Tibial nerve (tissue), 4 donors: ENCODE measurements around the gene ATXN7L1. TPM values are rescaled to one million over a fixed set of nuclear protein-coding genes. Genes with fewer than 3 reads are reported as not detected.

Experiments
- DNase-seq, 2 donors: peaks; one replicate each; pipeline ENCODE4 v3.0.0-alpha.2; 2019; ENCODE audit warnings: low spot score in 2 of 2
- H3K27ac ChIP-seq, 4 donors: fragments of 200-600 bp; sonication (generic) in 3 of 4; one replicate each; pipeline ENCODE4 v1.5.1; 2017 to 2019; ENCODE audit warnings: mild to moderate bottlenecking in 1 of 4
- H3K27me3 ChIP-seq, 2 donors: fragments of 200-600 bp; sonication (generic) in 1 of 2; one replicate each; pipeline versions ENCODE4 v1.5.1 to v1.6.0; 2017 to 2019
- H3K36me3 ChIP-seq, 3 donors: fragments of 200-600 bp; sonication (generic); one replicate each; pipeline ENCODE4 v1.5.1; 2018 to 2019
- H3K4me1 ChIP-seq, 4 donors: fragments of 200-600 bp; sonication (generic) in 3 of 4; one replicate each; pipeline ENCODE4 v1.5.1; 2017 to 2019
- H3K4me3 ChIP-seq, 4 donors: fragments of 200-600 bp; sonication (generic) in 3 of 4; one replicate each; pipeline ENCODE4 v1.5.1; 2017 to 2019; ENCODE audit warnings: mild to moderate bottlenecking in 1 of 4, moderate library complexity in 1 of 4
- H3K9me3 ChIP-seq, 4 donors: fragments of 200-600 bp; sonication (generic) in 3 of 4; one replicate each; pipeline ENCODE4 v1.5.1; 2017 to 2019
- CTCF ChIP-seq, 5 experiments: fragments of 200-600 bp in 3 of 5; fragments of 450-650 bp in 2 of 5; sonication (generic) in 3 of 5; IDR thresholded peaks; one replicate each; pipeline ENCODE4 v1.5.1; 2016 to 2019; ENCODE audit warnings: antibody characterized with exemption in 5 of 5, mild to moderate bottlenecking in 3 of 5, moderate library complexity in 2 of 5
- EP300 ChIP-seq, 2 donors: sonication (generic); formaldehyde crosslinking; IDR thresholded peaks; one replicate each; pipeline ENCODE4 v1.6.1; 2017; ENCODE audit warnings: antibody characterized with exemption in 2 of 2, mild to moderate bottlenecking in 1 of 2
- POLR2A ChIP-seq, 2 donors: fragments of 450-650 bp; IDR thresholded peaks; one replicate each; pipeline ENCODE4 v1.6.1; 2017; ENCODE audit warnings: antibody characterized with exemption in 2 of 2, mild to moderate bottlenecking in 2 of 2, moderate library complexity in 2 of 2
- WGBS, 2 donors: methylation state at CpG; one replicate each; pipeline ENCODE4 v1.1.5; 2018; 5-methylcytosine and 5-hydroxymethylcytosine counted together
- total RNA-seq, 4 donors: library from RNA; depleted of rRNA; stranded (reverse); fragments of >200 nt; gene quantifications; one replicate each; pipeline ENCODE4 v1.1.0, GENCODE V29; 2016

ATXN7L1 gene
- total RNA-seq, 4 donors from 2014 or later = 14.6 to 22.5 (median 19.1) TPM

- Histone ChIP-seq H3K27me3 (no peaks in the 10 kb centered on the region), H3K9me3 (no peaks in the 10 kb centered on the region), H3K36me3 (peaks cover 0 to 9% (median 0%) of the 10 kb centered on the region in 3 donors), H3K27ac (no peak overlapping the region), H3K4me1 (no peaks in the 10 kb centered on the region), H3K4me3 (no peak overlapping the region)
- no peak for DNase-seq
- no peak for TF ChIP-seq CTCF (IDR thresholded peaks at IDR 0.05)
- TF ChIP-seq EP300 (IDR thresholded peaks at IDR 0.05) = no peak
- TF ChIP-seq POLR2A (IDR thresholded peaks at IDR 0.05) = no peak
- WGBS, 2 donors = 89 to 92% methylated on average over 2 of the region's 2 CpGs
Measured at GRCh38 chr7:105863876-105864275, 12.5 kb downstream of the ATXN7L1 start.

GRCh38 chr7:105862770-105863169 lies 13.6 kb downstream of the ATXN7L1 start:
- Histone ChIP-seq H3K4me3 (no peak overlapping the region), H3K9me3 (no peaks in the 10 kb centered on the region), H3K36me3 (peaks cover 0 to 6% (median 0%) of the 10 kb centered on the region in 3 donors), H3K27ac (no peak overlapping the region), H3K27me3 (no peaks in the 10 kb centered on the region), H3K4me1 (no peaks in the 10 kb centered on the region)
- DNase-seq = no peak
- 92% methylated on average over 4 of the region's 4 CpGs for WGBS, 2 donors
- TF ChIP-seq EP300 (IDR thresholded peaks at IDR 0.05) = no peak
- no peak for TF ChIP-seq POLR2A (IDR thresholded peaks at IDR 0.05)
- no peak for TF ChIP-seq CTCF (IDR thresholded peaks at IDR 0.05)

- no peaks in the 10 kb centered on the region for H3K4me1 ChIP-seq
- no peaks in the 10 kb centered on the region for H3K27me3 ChIP-seq
- TF ChIP-seq POLR2A (IDR thresholded peaks at IDR 0.05) (no peak), EP300 (IDR thresholded peaks at IDR 0.05) (no peak), CTCF (IDR thresholded peaks at IDR 0.05) (no peak)
- H3K9me3 ChIP-seq = no peaks in the 10 kb centered on the region
- DNase-seq = no peak
- 89 to 90% methylated on average over 5 of the region's 5 CpGs for WGBS, 2 donors
- no peak overlapping the region for H3K27ac ChIP-seq
- peaks cover 0 to 6% (median 0%) of the 10 kb centered on the region in 3 donors for H3K36me3 ChIP-seq
- no peak overlapping the region for H3K4me3 ChIP-seq
Measured at GRCh38 chr7:105862276-105862675, 14.1 kb downstream of the ATXN7L1 start.

GRCh38 chr7:105861224-105861623 lies 15.2 kb downstream of the ATXN7L1 start:
- no peaks in the 10 kb centered on the region for H3K27me3 ChIP-seq
- H3K27ac ChIP-seq = no peak overlapping the region
- 65 to 74% methylated on average over 5 of the region's 5 CpGs for WGBS, 2 donors
- no peak overlapping the region for H3K4me3 ChIP-seq
- no peaks in the 10 kb centered on the region for H3K4me1 ChIP-seq
- peaks cover 0 to 3% (median 0%) of the 10 kb centered on the region in 3 donors for H3K36me3 ChIP-seq
- TF ChIP-seq POLR2A (IDR thresholded peaks at IDR 0.05) (no peak), CTCF (IDR thresholded peaks at IDR 0.05) (no peak), EP300 (IDR thresholded peaks at IDR 0.05) (no peak)
- no peaks in the 10 kb centered on the region for H3K9me3 ChIP-seq
- no peak for DNase-seq

GRCh38 chr7:105860793-105861192 lies 15.6 kb downstream of the ATXN7L1 start:
- Histone ChIP-seq H3K27ac (no peak overlapping the region), H3K9me3 (no peaks in the 10 kb centered on the region), H3K4me1 (no peaks in the 10 kb centered on the region), H3K36me3 (no peaks in the 10 kb centered on the region), H3K4me3 (no peak overlapping the region), H3K27me3 (no peaks in the 10 kb centered on the region)
- no peak for TF ChIP-seq EP300 (IDR thresholded peaks at IDR 0.05)
- no peak for TF ChIP-seq POLR2A (IDR thresholded peaks at IDR 0.05)
- TF ChIP-seq CTCF (IDR thresholded peaks at IDR 0.05) = no peak
- WGBS, 2 donors = 92 to 93% methylated on average over 8 of the region's 8 CpGs
- DNase-seq = no peak
